Omental fat pad (tissue), 4 donors: Measurements from ENCODE around the gene MN1. TPM values are rescaled to one million over a fixed set of nuclear protein-coding genes. Genes with fewer than 3 reads are reported as not detected.
A peak's percentile ranks its signal among the peaks of the same experiment; 100 is the strongest.

ENCODE experiments used
- ATAC-seq: fragments of 150-250 bp; one replicate; pipeline ENCODE4 v1.9.1; 2016; ENCODE audit warnings: mild to moderate bottlenecking, moderate library complexity; ENCODE audit not compliant: low FRiP score
- DNase-seq: peaks from one replicate; pipeline ENCODE4 v3.0.0-alpha.2; 2019; ENCODE audit warnings: low spot score
- total RNA-seq, 4 donors: library from RNA; depleted of rRNA; stranded (reverse); fragments of >200 nt; gene quantifications; one replicate each; pipeline ENCODE4 v1.1.0, GENCODE V29; 2016
- TF ChIP-seq, protein P1 (sequence below), 3 donors: fragments of 450-650 bp; IDR thresholded peaks; one replicate each; pipeline ENCODE4 v1.5.1; 2016 to 2017; ENCODE audit warnings: antibody characterized with exemption in 3 of 3, mild to moderate bottlenecking in 3 of 3, moderate library complexity in 2 of 3

The MN1 gene
- total RNA-seq, 4 donors from 2014 or later = 4.8 to 16.5 (median 8.9) TPM

GRCh38 chr22:27795053-27795452 is 6.5 kb downstream of the MN1 start:
- ATAC-seq = no peak
- TF ChIP-seq, protein P1, sequence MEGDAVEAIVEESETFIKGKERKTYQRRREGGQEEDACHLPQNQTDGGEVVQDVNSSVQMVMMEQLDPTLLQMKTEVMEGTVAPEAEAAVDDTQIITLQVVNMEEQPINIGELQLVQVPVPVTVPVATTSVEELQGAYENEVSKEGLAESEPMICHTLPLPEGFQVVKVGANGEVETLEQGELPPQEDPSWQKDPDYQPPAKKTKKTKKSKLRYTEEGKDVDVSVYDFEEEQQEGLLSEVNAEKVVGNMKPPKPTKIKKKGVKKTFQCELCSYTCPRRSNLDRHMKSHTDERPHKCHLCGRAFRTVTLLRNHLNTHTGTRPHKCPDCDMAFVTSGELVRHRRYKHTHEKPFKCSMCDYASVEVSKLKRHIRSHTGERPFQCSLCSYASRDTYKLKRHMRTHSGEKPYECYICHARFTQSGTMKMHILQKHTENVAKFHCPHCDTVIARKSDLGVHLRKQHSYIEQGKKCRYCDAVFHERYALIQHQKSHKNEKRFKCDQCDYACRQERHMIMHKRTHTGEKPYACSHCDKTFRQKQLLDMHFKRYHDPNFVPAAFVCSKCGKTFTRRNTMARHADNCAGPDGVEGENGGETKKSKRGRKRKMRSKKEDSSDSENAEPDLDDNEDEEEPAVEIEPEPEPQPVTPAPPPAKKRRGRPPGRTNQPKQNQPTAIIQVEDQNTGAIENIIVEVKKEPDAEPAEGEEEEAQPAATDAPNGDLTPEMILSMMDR (IDR thresholded peaks at IDR 0.05) = no peak
- DNase-seq = no peak

DNA sequence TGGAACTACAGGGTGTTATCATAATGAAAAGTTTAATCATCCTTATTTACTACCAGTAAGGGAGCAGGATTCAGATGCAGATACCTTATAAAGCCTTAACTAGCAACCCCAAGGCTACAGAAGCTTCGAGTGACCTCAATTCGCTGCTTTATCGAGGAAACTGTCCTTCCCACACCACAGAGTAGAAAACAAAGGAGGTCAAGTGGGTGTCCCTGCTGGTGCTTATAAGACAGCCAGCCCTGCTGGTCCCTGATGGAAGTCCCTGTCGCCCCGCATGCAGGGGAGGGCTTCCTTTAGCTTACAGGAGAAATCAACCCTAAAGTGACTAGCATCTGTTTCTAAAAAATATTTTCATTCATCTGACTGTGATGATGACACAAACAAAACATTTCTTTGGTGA is 7.3 kb downstream of the MN1 start:
- no peak for ATAC-seq
- TF ChIP-seq, protein P1 (IDR thresholded peaks at IDR 0.05) = no peak

GRCh38 chr22:27793576-27793975 is 8.0 kb downstream of the MN1 start:
- DNase-seq = no peak
- TF ChIP-seq, protein P1 (IDR thresholded peaks at IDR 0.05) = no peak
- ATAC-seq = no peak

More for the DNA sequence above, 7.3 kb downstream of the MN1 start:
- no peak for DNase-seq

DNA sequence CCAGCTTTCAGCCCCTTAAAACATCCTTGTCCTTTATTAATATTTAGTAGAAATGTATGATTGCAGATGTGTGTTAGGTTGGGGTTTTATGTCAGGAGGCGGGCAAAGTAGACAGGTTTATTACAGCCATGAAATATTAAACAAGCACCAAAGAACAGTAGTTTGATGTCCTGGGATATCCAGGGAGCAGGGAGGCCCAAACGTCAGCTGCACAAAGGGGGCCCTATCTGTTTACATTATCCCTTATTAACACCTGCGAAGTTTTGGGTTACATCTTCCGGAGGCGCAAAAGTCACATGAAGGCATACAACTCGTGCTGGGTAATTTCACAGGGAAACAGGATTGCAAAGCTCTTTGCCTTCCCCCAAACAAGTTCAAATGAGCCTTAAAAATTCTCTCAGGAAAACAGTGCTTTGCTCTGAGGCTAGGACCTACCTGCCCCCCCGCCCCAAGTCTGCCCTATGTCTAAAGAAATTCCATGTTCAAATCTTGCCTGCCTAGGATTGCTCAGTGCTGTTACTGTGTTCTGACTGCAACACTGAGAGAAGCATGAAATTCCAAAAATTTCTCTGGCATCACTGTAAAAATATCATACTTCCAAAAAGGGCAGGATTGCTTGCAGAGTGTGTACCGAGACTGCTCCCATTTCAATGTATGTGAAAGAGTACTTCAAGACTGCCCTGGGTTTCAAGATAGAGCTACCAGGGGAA is 8.9 kb downstream of the MN1 start:
- DNase-seq = no peak
- TF ChIP-seq, protein P1 (IDR thresholded peaks at IDR 0.05) = no peak
- peak; percentile 28 for ATAC-seq

DNA sequence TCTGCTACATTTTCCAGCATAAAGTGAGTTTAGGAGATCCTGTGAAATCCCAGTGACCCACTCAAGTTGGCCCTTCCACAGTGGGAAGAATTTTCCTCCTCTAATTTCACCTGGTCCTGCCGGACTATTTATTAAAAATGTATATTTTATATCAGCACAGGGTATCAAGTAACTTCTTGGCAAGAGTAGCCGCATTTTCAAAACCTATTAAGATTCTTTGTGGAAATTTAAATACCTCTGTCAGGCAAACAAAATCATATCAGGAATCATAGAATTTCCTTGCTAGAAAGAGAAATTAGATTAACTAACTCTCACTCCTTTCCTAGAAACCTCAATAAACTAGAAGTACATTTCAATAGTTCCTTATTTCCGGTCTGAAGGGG is 9.7 kb downstream of the MN1 start:
- TF ChIP-seq, protein P1 (IDR thresholded peaks at IDR 0.05) = no peak
- ATAC-seq (no peak), DNase-seq (no peak)

GRCh38 chr22:27791159-27791858 is 10.2 kb downstream of the MN1 start:
- DNase-seq (no peak), ATAC-seq (no peak)
- TF ChIP-seq, protein P1 (IDR thresholded peaks at IDR 0.05) = no peak
